A673 (cell line): ENCODE results near the gene SLC25A31.

Source experiments
- CTCF ChIP-seq: fragments of 300-800, 200-600 bp; sonication (generic); conservative IDR thresholded peaks from 2 replicates; pipeline ENCODE4 v1.5.1; 2017; ENCODE audit warnings: low read depth, mild to moderate bottlenecking, antibody characterized with exemption, low read length, moderate library complexity, mixed read lengths
- EZH2 ChIP-seq: fragments of 200-600 bp; sonication (generic); IDR thresholded peaks from 2 replicates; pipeline ENCODE4 v1.6.1; 2017; ENCODE audit warnings: borderline replicate concordance, low read depth, mild to moderate bottlenecking, mixed read lengths, antibody characterized with exemption, low read length; ENCODE audit not compliant: poor library complexity, severe bottlenecking

- TF ChIP-seq CTCF (no peak), EZH2 (no peak)
These were observed 46.4 kb downstream of the SLC25A31 start for GRCh38 chr4:127776620-127777019.
